Measurements from ENCODE around the gene KDM4B. TPM values are rescaled to one million over a fixed set of nuclear protein-coding genes. Genes with fewer than 3 reads are reported as not detected.
"Not testable (repeated sequence)": the region's sequence is repeated elsewhere in the genome, so short reads cannot be mapped to it uniquely, and the experiment has no call there.

KDM4B gene
- polyA plus RNA-seq, 3 donors = 6.4 to 22.7 (median 12.7) TPM

GRCh38 chr19:4951656-4952055 is 17.3 kb upstream of the KDM4B start:
- H3K4me3 Mint-ChIP-seq = no peak overlapping the region
- Histone ChIP-seq H3K27me3 (ENCODE audit: control insufficient read depth in 2 of 2, insufficient read depth in 2 of 2, low read length in 2 of 2) (no peaks in the 10 kb centered on the region), H3K9ac (ENCODE audit: insufficient read depth, low read length, poor library complexity, severe bottlenecking) (no peak overlapping the region), H3K4me2 (replicated peaks; ENCODE audit: extremely low read depth, low read length, poor library complexity, severe bottlenecking) (no peak overlapping the region), H2AFZ (ENCODE audit: insufficient read depth, low read depth, low read length, poor library complexity, severe bottlenecking) (no peak overlapping the region), H4K20me1 (ENCODE audit: insufficient read depth, low read length) (no peaks in the 10 kb centered on the region), H3K27ac (ENCODE audit: low read depth in 1 of 2, low read length in 2 of 2) (no peak overlapping the region), H3K4me1 (ENCODE audit: control insufficient read depth in 1 of 2, insufficient read depth in 2 of 2, low read length in 2 of 2) (peaks cover 0 to 15% of the 10 kb centered on the region in 2 donors), H3K4me3 (replicated peaks in 1 of 3; ENCODE audit: low read depth in 2 of 3, low read length in 3 of 3) (no peak overlapping the region), H3K36me3 (replicated peaks in 1 of 2; ENCODE audit: control insufficient read depth in 1 of 2, insufficient read depth in 2 of 2, low read length in 2 of 2) (peaks cover 25 to 60% of the 10 kb centered on the region in 2 donors), H3K9me3 (replicated peaks in 1 of 2; ENCODE audit: control insufficient read depth in 1 of 2, insufficient read depth in 1 of 2, low read length in 2 of 2) (no peaks in the 10 kb centered on the region), H3K79me2 (ENCODE audit: insufficient read depth, low read length) (peaks cover 8% of the 10 kb centered on the region)
- WGBS (ENCODE audit: insufficient coverage) = 87% methylated on average over 7 of the region's 11 CpGs
- intact Hi-C loops (cut with micrococcal nuclease) = no loop called here
- H3K27me3 Mint-ChIP-seq (ENCODE audit: low read depth in 3 of 3) = peaks cover 0 to 2% (median 0%) of the 10 kb centered on the region in 3 donors
- peaks cover 13% of the 10 kb centered on the region for H3K4me1 Mint-ChIP-seq
- TF ChIP-seq CTCF (IDR thresholded peaks at IDR 0.05) = no peak
- peaks cover 33 to 76% of the 10 kb centered on the region in 2 donors for H3K36me3 Mint-ChIP-seq
- peak overlapping the region in 5 of 7 donors; percentile 10 to 82 (median 55) for H3K27ac Mint-ChIP-seq
- DNase-seq = peak in 1 of 3 donors; percentile 78
- no peaks in the 10 kb centered on the region for H3K9me3 Mint-ChIP-seq

GRCh38 chr19:4952945-4953344 is 16.0 kb upstream of the KDM4B start:
- peaks cover 0 to 2% (median 0%) of the 10 kb centered on the region in 3 donors for H3K27me3 Mint-ChIP-seq (ENCODE audit: low read depth in 3 of 3)
- Histone ChIP-seq H2AFZ (ENCODE audit: insufficient read depth, low read depth, low read length, poor library complexity, severe bottlenecking) (no peak overlapping the region), H3K9ac (ENCODE audit: insufficient read depth, low read length, poor library complexity, severe bottlenecking) (no peak overlapping the region), H3K9me3 (replicated peaks in 1 of 2; ENCODE audit: control insufficient read depth in 1 of 2, insufficient read depth in 1 of 2, low read length in 2 of 2) (no peaks in the 10 kb centered on the region), H3K79me2 (ENCODE audit: insufficient read depth, low read length) (peaks cover 13% of the 10 kb centered on the region), H3K4me1 (ENCODE audit: control insufficient read depth in 1 of 2, insufficient read depth in 2 of 2, low read length in 2 of 2) (peaks cover 0 to 15% of the 10 kb centered on the region in 2 donors), H3K27ac (ENCODE audit: low read depth in 1 of 2, low read length in 2 of 2) (peak overlapping the region in 1 of 2 donors; percentile 7), H3K27me3 (ENCODE audit: control insufficient read depth in 2 of 2, insufficient read depth in 2 of 2, low read length in 2 of 2) (no peaks in the 10 kb centered on the region), H4K20me1 (ENCODE audit: insufficient read depth, low read length) (no peaks in the 10 kb centered on the region), H3K4me2 (replicated peaks; ENCODE audit: extremely low read depth, low read length, poor library complexity, severe bottlenecking) (no peak overlapping the region), H3K4me3 (replicated peaks in 1 of 3; ENCODE audit: low read depth in 2 of 3, low read length in 3 of 3) (no peak overlapping the region), H3K36me3 (replicated peaks in 1 of 2; ENCODE audit: control insufficient read depth in 1 of 2, insufficient read depth in 2 of 2, low read length in 2 of 2) (peaks cover 29 to 60% of the 10 kb centered on the region in 2 donors)
- intact Hi-C loops (cut with micrococcal nuclease) = no loop called here
- H3K9me3 Mint-ChIP-seq = no peaks in the 10 kb centered on the region
- DNase-seq = no peak
- peaks cover 30 to 74% of the 10 kb centered on the region in 2 donors for H3K36me3 Mint-ChIP-seq
- peak overlapping the region in 3 of 7 donors; percentile 4 to 60 (median 4) for H3K27ac Mint-ChIP-seq
- H3K4me1 Mint-ChIP-seq = peaks cover 13% of the 10 kb centered on the region
- no peak overlapping the region for H3K4me3 Mint-ChIP-seq
- TF ChIP-seq CTCF (IDR thresholded peaks at IDR 0.05) = no peak
- WGBS (ENCODE audit: insufficient coverage) = 95% methylated on average over 13 of the region's 18 CpGs

GRCh38 chr19:4954320-4955149 is 14.4 kb upstream of the KDM4B start:
- 89% methylated on average over 20 of the region's 46 CpGs for WGBS (ENCODE audit: insufficient coverage)
- peaks cover 11% of the 10 kb centered on the region for H3K4me1 Mint-ChIP-seq
- intact Hi-C loops (cut with micrococcal nuclease); H2AFZ ChIP-seq (ENCODE audit: insufficient read depth, low read depth, low read length, poor library complexity, severe bottlenecking); H3K9me3 Mint-ChIP-seq; H4K20me1 ChIP-seq (ENCODE audit: insufficient read depth, low read length); H3K27me3 ChIP-seq (ENCODE audit: control insufficient read depth in 2 of 2, insufficient read depth in 2 of 2, low read length in 2 of 2); H3K4me3 Mint-ChIP-seq; DNase-seq; H3K79me2 ChIP-seq (ENCODE audit: insufficient read depth, low read length); H3K9ac ChIP-seq (ENCODE audit: insufficient read depth, low read length, poor library complexity, severe bottlenecking); H3K9me3 ChIP-seq (replicated peaks in 1 of 2; ENCODE audit: control insufficient read depth in 1 of 2, insufficient read depth in 1 of 2, low read length in 2 of 2); H3K4me2 ChIP-seq (replicated peaks; ENCODE audit: extremely low read depth, low read length, poor library complexity, severe bottlenecking); H3K27me3 Mint-ChIP-seq (ENCODE audit: low read depth in 3 of 3); H3K4me3 ChIP-seq (replicated peaks in 1 of 3; ENCODE audit: low read depth in 2 of 3, low read length in 3 of 3); H3K27ac ChIP-seq (ENCODE audit: low read depth in 1 of 2, low read length in 2 of 2): not testable (repeated sequence)
- Histone ChIP-seq H3K4me1 (ENCODE audit: control insufficient read depth in 1 of 2, insufficient read depth in 2 of 2, low read length in 2 of 2) (peaks cover 0 to 15% of the 10 kb centered on the region in 2 donors), H3K36me3 (replicated peaks in 1 of 2; ENCODE audit: control insufficient read depth in 1 of 2, insufficient read depth in 2 of 2, low read length in 2 of 2) (peaks cover 34 to 71% of the 10 kb centered on the region in 2 donors)
- peak overlapping the region in 5 of 7 donors; percentile 54 to 82 (median 63) for H3K27ac Mint-ChIP-seq
- H3K36me3 Mint-ChIP-seq = peaks cover 33 to 82% of the 10 kb centered on the region in 2 donors

Data from CD14-positive monocyte (primary cell).